Tibial artery (tissue), 4 donors: ENCODE results near the gene GHRL.

ENCODE experiments used
- DNase-seq, 2 donors: peaks; one replicate each; pipeline ENCODE4 v3.0.0-alpha.2; 2019
- H3K27ac ChIP-seq, 2 donors: fragments of 200-600 bp; sonication (generic) in 1 of 2; 1 replicate in 1 of 2; 2 replicates in 1 of 2; pipeline ENCODE4 v1.5.1; 2018 to 2019; ENCODE audit warnings: mild to moderate bottlenecking in 1 of 2
- H3K27me3 ChIP-seq, 2 donors: fragments of 200-600 bp; sonication (generic) in 1 of 2; one replicate each; pipeline versions ENCODE4 v1.5.1 to v1.6.0; 2016 to 2019
- H3K36me3 ChIP-seq, 3 donors: fragments of 200-600 bp; sonication (generic) in 2 of 3; one replicate each; pipeline ENCODE4 v1.5.1; 2016 to 2019; ENCODE audit warnings: mild to moderate bottlenecking in 2 of 3
- H3K4me1 ChIP-seq, 4 donors: fragments of 200-600 bp; sonication (generic) in 2 of 4; 1 replicate in 3 of 4; 2 replicates in 1 of 4; pipeline ENCODE4 v1.5.1; 2016 to 2019
- H3K4me3 ChIP-seq, 2 donors: fragments of 200-600 bp; sonication (generic) in 1 of 2; 1 replicate in 1 of 2; 2 replicates in 1 of 2; pipeline ENCODE4 v1.5.1; 2018 to 2019; ENCODE audit warnings: mild to moderate bottlenecking in 2 of 2
- H3K9me3 ChIP-seq, 3 donors: fragments of 200-600 bp; sonication (generic) in 1 of 3; one replicate each; pipeline ENCODE4 v1.5.1; 2016 to 2019
- CTCF ChIP-seq, 2 experiments: fragments of 200-600 bp in 1 of 2; fragments of 450-650 bp in 1 of 2; IDR thresholded peaks; one replicate each; pipeline ENCODE4 v1.5.1; 2017 to 2019; ENCODE audit warnings: antibody characterized with exemption in 2 of 2, mild to moderate bottlenecking in 1 of 2, moderate library complexity in 1 of 2
- intact Hi-C: fragments of 100-400 bp; cut with DNase I; formaldehyde crosslinking; loops from one replicate; pipeline ENCODE4 v1.15.0; 2023; ENCODE audit warnings: low total_unique reads

GHRL gene

GRCh38 chr3:10265833-10266232, 26.9 kb downstream of the GHRL start:
- DNase-seq: no peak
- H3K36me3 ChIP-seq: peaks cover 7 to 59% (median 8%) of the 10 kb centered on the region in 3 donors
- H3K4me1 ChIP-seq: peaks cover 0 to 16% (median 5%) of the 10 kb centered on the region in 4 donors
- no peaks in the 10 kb centered on the region for H3K9me3 ChIP-seq
- intact Hi-C loops: no loop called here
- H3K27me3 ChIP-seq: no peaks in the 10 kb centered on the region
- no peak overlapping the region for H3K27ac ChIP-seq
- H3K4me3 ChIP-seq: no peak overlapping the region
- no peak for TF ChIP-seq CTCF (IDR thresholded peaks at IDR 0.05)

- H3K36me3 ChIP-seq: peaks cover 5 to 59% (median 6%) of the 10 kb centered on the region in 3 donors
- H3K4me1 ChIP-seq: peaks cover 0 to 16% (median 6%) of the 10 kb centered on the region in 4 donors
- H3K9me3 ChIP-seq: no peaks in the 10 kb centered on the region
- no peak for DNase-seq
- no peaks in the 10 kb centered on the region for H3K27me3 ChIP-seq
- intact Hi-C loops: no loop called here
- TF ChIP-seq CTCF (IDR thresholded peaks at IDR 0.05): peak; percentile 36 to 44
- no peak overlapping the region for H3K27ac ChIP-seq
- H3K4me3 ChIP-seq: no peak overlapping the region
These were observed 28.9 kb downstream of the GHRL start for GRCh38 chr3:10263646-10264363.

DNA sequence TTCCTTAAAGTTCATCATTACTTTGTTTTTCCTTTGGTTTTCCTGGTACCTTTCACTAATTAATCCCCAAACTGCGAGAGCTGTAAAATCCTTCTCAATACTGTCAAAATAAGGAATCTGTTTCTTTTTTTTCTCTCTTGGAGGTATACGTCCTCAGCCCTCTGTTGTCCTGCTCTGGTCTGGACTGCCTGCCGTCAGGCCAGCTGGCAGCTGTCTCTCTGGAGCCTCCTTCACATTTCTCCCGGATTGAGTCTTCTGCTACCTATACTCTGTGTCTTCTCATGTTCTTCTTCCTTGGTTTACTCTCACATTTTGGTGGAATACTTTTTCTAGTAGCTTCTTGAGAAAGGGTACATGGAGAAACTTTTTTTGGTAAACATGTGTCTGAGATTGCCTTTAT, 30.7 kb downstream of the GHRL start:
- TF ChIP-seq CTCF (IDR thresholded peaks at IDR 0.05): no peak
- Histone ChIP-seq H3K9me3 (no peaks in the 10 kb centered on the region), H3K4me1 (peaks cover 0 to 9% (median 5%) of the 10 kb centered on the region in 4 donors), H3K27ac (no peak overlapping the region), H3K27me3 (no peaks in the 10 kb centered on the region), H3K4me3 (no peak overlapping the region), H3K36me3 (peaks cover 5 to 59% (median 7%) of the 10 kb centered on the region in 3 donors)
- DNase-seq: no peak
- intact Hi-C loops: no loop called here

- no peaks in the 10 kb centered on the region for H3K27me3 ChIP-seq
- no peak overlapping the region for H3K4me3 ChIP-seq
- peaks cover 13 to 64% (median 24%) of the 10 kb centered on the region in 3 donors for H3K36me3 ChIP-seq
- no peak overlapping the region for H3K27ac ChIP-seq
- intact Hi-C loops: no loop called here
- no peaks in the 10 kb centered on the region for H3K9me3 ChIP-seq
- no peak for TF ChIP-seq CTCF (IDR thresholded peaks at IDR 0.05)
- no peak for DNase-seq
- H3K4me1 ChIP-seq: peaks cover 0 to 9% (median 5%) of the 10 kb centered on the region in 4 donors
These were observed 32.5 kb downstream of the GHRL start for GRCh38 chr3:10260211-10260701.

- peaks cover 0 to 12% (median 5%) of the 10 kb centered on the region in 4 donors for H3K4me1 ChIP-seq
- intact Hi-C loops: no loop called here
- no peaks in the 10 kb centered on the region for H3K27me3 ChIP-seq
- H3K36me3 ChIP-seq: peaks cover 13 to 69% (median 28%) of the 10 kb centered on the region in 3 donors
- H3K27ac ChIP-seq: no peak overlapping the region
- no peaks in the 10 kb centered on the region for H3K9me3 ChIP-seq
- DNase-seq: no peak
- H3K4me3 ChIP-seq: no peak overlapping the region
- no peak for TF ChIP-seq CTCF (IDR thresholded peaks at IDR 0.05)
These were observed 32.9 kb downstream of the GHRL start for GRCh38 chr3:10259798-10260197.
